Prostate gland (tissue), 2 donors: ENCODE measurements around the gene PMFBP1.

Source experiments
- POLR2A ChIP-seq: fragments of 450-650 bp; IDR thresholded peaks from one replicate; pipeline ENCODE4 v1.6.1; 2016; ENCODE audit warnings: antibody characterized with exemption, mild to moderate bottlenecking
- POLR2AphosphoS5 ChIP-seq: sonication (generic); formaldehyde crosslinking; IDR thresholded peaks from one replicate; pipeline ENCODE4 v1.6.1; 2017; ENCODE audit warnings: antibody characterized with exemption
- TF ChIP-seq, protein P1 (sequence below), 4 experiments: fragments of 200-600 bp in 2 of 4; fragments of 450-650 bp in 2 of 4; sonication (generic) in 2 of 4; IDR thresholded peaks; 1 replicate in 3 of 4; 2 replicates in 1 of 4; pipeline ENCODE4 v1.5.1; 2016 to 2019; ENCODE audit warnings: antibody characterized with exemption in 4 of 4, mild to moderate bottlenecking in 2 of 4, moderate library complexity in 2 of 4

GRCh38 chr16:72169708-72170107 lies 2.2 kb downstream of the PMFBP1 start:
- TF ChIP-seq POLR2A (no peak), POLR2AphosphoS5 (no peak)
- TF ChIP-seq, protein P1, sequence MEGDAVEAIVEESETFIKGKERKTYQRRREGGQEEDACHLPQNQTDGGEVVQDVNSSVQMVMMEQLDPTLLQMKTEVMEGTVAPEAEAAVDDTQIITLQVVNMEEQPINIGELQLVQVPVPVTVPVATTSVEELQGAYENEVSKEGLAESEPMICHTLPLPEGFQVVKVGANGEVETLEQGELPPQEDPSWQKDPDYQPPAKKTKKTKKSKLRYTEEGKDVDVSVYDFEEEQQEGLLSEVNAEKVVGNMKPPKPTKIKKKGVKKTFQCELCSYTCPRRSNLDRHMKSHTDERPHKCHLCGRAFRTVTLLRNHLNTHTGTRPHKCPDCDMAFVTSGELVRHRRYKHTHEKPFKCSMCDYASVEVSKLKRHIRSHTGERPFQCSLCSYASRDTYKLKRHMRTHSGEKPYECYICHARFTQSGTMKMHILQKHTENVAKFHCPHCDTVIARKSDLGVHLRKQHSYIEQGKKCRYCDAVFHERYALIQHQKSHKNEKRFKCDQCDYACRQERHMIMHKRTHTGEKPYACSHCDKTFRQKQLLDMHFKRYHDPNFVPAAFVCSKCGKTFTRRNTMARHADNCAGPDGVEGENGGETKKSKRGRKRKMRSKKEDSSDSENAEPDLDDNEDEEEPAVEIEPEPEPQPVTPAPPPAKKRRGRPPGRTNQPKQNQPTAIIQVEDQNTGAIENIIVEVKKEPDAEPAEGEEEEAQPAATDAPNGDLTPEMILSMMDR (IDR thresholded peaks at IDR 0.05) = no peak
